Measurements from ENCODE around the gene YTHDF1.
"Not testable (repeated sequence)": the region's sequence is repeated elsewhere in the genome, so short reads cannot be mapped to it uniquely, and the experiment has no call there.

The YTHDF1 gene

GRCh38 chr20:63168861-63169260 lies 47.1 kb downstream of the YTHDF1 start:
- no peak for DNase-seq (ENCODE audit: low read depth)

- no peak for DNase-seq (ENCODE audit: low read depth)
Measured at GRCh38 chr20:63167918-63168520, 47.9 kb downstream of the YTHDF1 start.

GRCh38 chr20:63167026-63167917 lies 48.7 kb downstream of the YTHDF1 start:
- DNase-seq (ENCODE audit: low read depth) = no peak

- no peak for DNase-seq (ENCODE audit: low read depth)
Measured at GRCh38 chr20:63166193-63167020, 49.5 kb downstream of the YTHDF1 start.

GRCh38 chr20:63165356-63166192 lies 50.4 kb downstream of the YTHDF1 start:
- DNase-seq (ENCODE audit: low read depth) = no peak

GRCh38 chr20:63164484-63165355 lies 51.2 kb downstream of the YTHDF1 start:
- DNase-seq (ENCODE audit: low read depth) = no peak

- DNase-seq (ENCODE audit: low read depth) = no peak
Measured at GRCh38 chr20:63163596-63164483, 52.1 kb downstream of the YTHDF1 start.

GRCh38 chr20:63163171-63163570 lies 52.8 kb downstream of the YTHDF1 start:
- DNase-seq (ENCODE audit: low read depth) = no peak

- DNase-seq (ENCODE audit: low read depth) = no peak
Measured at GRCh38 chr20:63162206-63162795, 53.6 kb downstream of the YTHDF1 start.

- DNase-seq (ENCODE audit: low read depth) = no peak
Measured at GRCh38 chr20:63161176-63161651, 54.7 kb downstream of the YTHDF1 start.

GRCh38 chr20:63160641-63161175 lies 55.2 kb downstream of the YTHDF1 start:
- no peak for DNase-seq (ENCODE audit: low read depth)

GRCh38 chr20:63159826-63160640 lies 55.9 kb downstream of the YTHDF1 start:
- DNase-seq (ENCODE audit: low read depth) = no peak

GRCh38 chr20:63159251-63159650 lies 56.7 kb downstream of the YTHDF1 start:
- DNase-seq (ENCODE audit: low read depth) = not testable (repeated sequence)

GRCh38 chr20:63158845-63159244 lies 57.1 kb downstream of the YTHDF1 start:
- DNase-seq (ENCODE audit: low read depth) = no peak

- no peak for DNase-seq (ENCODE audit: low read depth)
Measured at GRCh38 chr20:63158352-63158751, 57.6 kb downstream of the YTHDF1 start.

- DNase-seq (ENCODE audit: low read depth) = not testable (repeated sequence)
Measured at GRCh38 chr20:63157431-63157830, 58.5 kb downstream of the YTHDF1 start.

- no peak for DNase-seq (ENCODE audit: low read depth)
Measured at GRCh38 chr20:63156221-63156671, 59.7 kb downstream of the YTHDF1 start.
